Measurements from ENCODE around the gene NOB1. TPM values are rescaled to one million over a fixed set of nuclear protein-coding genes. Genes with fewer than 3 reads are reported as not detected.
"Not testable (repeated sequence)": the region's sequence is repeated elsewhere in the genome, so short reads cannot be mapped to it uniquely, and the experiment has no call there.

NOB1 gene
- total and polyA plus RNA-seq, 2 donors: 23.2 to 32.3 TPM

GRCh38 chr16:69731280-69731679 lies 23.4 kb downstream of the NOB1 start:
- H3K36me3 ChIP-seq (ENCODE audit: control insufficient read depth in 2 of 2, insufficient read depth in 2 of 2, low read length in 1 of 2); H3K9me3 ChIP-seq (ENCODE audit: control insufficient read depth in 2 of 2, insufficient read depth in 1 of 2, low read length in 1 of 2); H3K4me3 ChIP-seq (ENCODE audit: low read length in 2 of 2); H3K27me3 ChIP-seq (ENCODE audit: control insufficient read depth in 2 of 2, insufficient read depth in 1 of 2, low read length in 1 of 2); DNase-seq (ENCODE audit: low read depth in 6 of 9, low spot score in 9 of 9); H3K27ac ChIP-seq (ENCODE audit: low read depth in 1 of 2, low read length in 1 of 2): not testable (repeated sequence)
- 91% methylated on average over 5 of the region's 5 CpGs for WGBS
- peaks cover 8 to 11% of the 10 kb centered on the region in 2 donors for H3K4me1 ChIP-seq (ENCODE audit: control insufficient read depth in 2 of 2, insufficient read depth in 2 of 2, low read length in 2 of 2)

GRCh38 chr16:69729030-69729429 lies 25.7 kb downstream of the NOB1 start:
- not testable (repeated sequence) for DNase-seq (ENCODE audit: low read depth in 6 of 9, low spot score in 9 of 9); H3K36me3 ChIP-seq (ENCODE audit: control insufficient read depth in 2 of 2, insufficient read depth in 2 of 2, low read length in 1 of 2); H3K4me3 ChIP-seq (ENCODE audit: low read length in 2 of 2); H3K9me3 ChIP-seq (ENCODE audit: control insufficient read depth in 2 of 2, insufficient read depth in 1 of 2, low read length in 1 of 2); H3K27me3 ChIP-seq (ENCODE audit: control insufficient read depth in 2 of 2, insufficient read depth in 1 of 2, low read length in 1 of 2); H3K27ac ChIP-seq (ENCODE audit: low read depth in 1 of 2, low read length in 1 of 2)
- 98% methylated on average over 4 of the region's 4 CpGs for WGBS
- H3K4me1 ChIP-seq (ENCODE audit: control insufficient read depth in 2 of 2, insufficient read depth in 2 of 2, low read length in 2 of 2): peaks cover 12 to 16% of the 10 kb centered on the region in 2 donors

GRCh38 chr16:69727916-69728270 lies 26.8 kb downstream of the NOB1 start:
- H3K27ac ChIP-seq (ENCODE audit: low read depth in 1 of 2, low read length in 1 of 2): no peak overlapping the region
- no peaks in the 10 kb centered on the region for H3K27me3 ChIP-seq (ENCODE audit: control insufficient read depth in 2 of 2, insufficient read depth in 1 of 2, low read length in 1 of 2)
- WGBS: 96% methylated on average over 5 of the region's 5 CpGs
- H3K4me3 ChIP-seq (ENCODE audit: low read length in 2 of 2): no peak overlapping the region
- DNase-seq (ENCODE audit: low read depth in 6 of 9, low spot score in 9 of 9): no peak
- H3K36me3 ChIP-seq (ENCODE audit: control insufficient read depth in 2 of 2, insufficient read depth in 2 of 2, low read length in 1 of 2): no peaks in the 10 kb centered on the region
- peaks cover 12 to 16% of the 10 kb centered on the region in 2 donors for H3K4me1 ChIP-seq (ENCODE audit: control insufficient read depth in 2 of 2, insufficient read depth in 2 of 2, low read length in 2 of 2)
- peaks cover 0 to 1% of the 10 kb centered on the region in 2 donors for H3K9me3 ChIP-seq (ENCODE audit: control insufficient read depth in 2 of 2, insufficient read depth in 1 of 2, low read length in 1 of 2)

GRCh38 chr16:69726313-69727060 lies 28.2 kb downstream of the NOB1 start, which contains the start of gene NQO1:
NQO1 (minus strand) TSS chr16:69726560; CDS start chr16:69726439, 121 bp downstream.
- H3K4me1 ChIP-seq (ENCODE audit: control insufficient read depth in 2 of 2, insufficient read depth in 2 of 2, low read length in 2 of 2): peaks cover 12 to 16% of the 10 kb centered on the region in 2 donors
- peak; percentile 49 to 87 (median 69) for DNase-seq (ENCODE audit: low read depth in 6 of 9, low spot score in 9 of 9)
- peaks cover 0 to 1% of the 10 kb centered on the region in 2 donors for H3K9me3 ChIP-seq (ENCODE audit: control insufficient read depth in 2 of 2, insufficient read depth in 1 of 2, low read length in 1 of 2)
- H3K27me3 ChIP-seq (ENCODE audit: control insufficient read depth in 2 of 2, insufficient read depth in 1 of 2, low read length in 1 of 2): no peaks in the 10 kb centered on the region
- 1% methylated on average over 31 of the region's 31 CpGs for WGBS
- peak within 1 kb of the TSS; percentile 73 to 82 for H3K27ac ChIP-seq (ENCODE audit: low read depth in 1 of 2, low read length in 1 of 2)
- peak within 1 kb of the TSS; percentile 63 to 78 for H3K4me3 ChIP-seq (ENCODE audit: low read length in 2 of 2)
- no peaks in the 10 kb centered on the region for H3K36me3 ChIP-seq (ENCODE audit: control insufficient read depth in 2 of 2, insufficient read depth in 2 of 2, low read length in 1 of 2)

- Histone ChIP-seq H3K4me3 (ENCODE audit: low read length in 2 of 2) (peak overlapping the region; percentile 63 to 78), H3K27me3 (ENCODE audit: control insufficient read depth in 2 of 2, insufficient read depth in 1 of 2, low read length in 1 of 2) (no peaks in the 10 kb centered on the region), H3K4me1 (ENCODE audit: control insufficient read depth in 2 of 2, insufficient read depth in 2 of 2, low read length in 2 of 2) (peaks cover 12 to 16% of the 10 kb centered on the region in 2 donors), H3K9me3 (ENCODE audit: control insufficient read depth in 2 of 2, insufficient read depth in 1 of 2, low read length in 1 of 2) (peaks cover 0 to 1% of the 10 kb centered on the region in 2 donors), H3K36me3 (ENCODE audit: control insufficient read depth in 2 of 2, insufficient read depth in 2 of 2, low read length in 1 of 2) (no peaks in the 10 kb centered on the region), H3K27ac (ENCODE audit: low read depth in 1 of 2, low read length in 1 of 2) (peak overlapping the region in 1 of 2 donors; percentile 82)
- 76% methylated on average over 32 of the region's 32 CpGs for WGBS
- DNase-seq (ENCODE audit: low read depth in 6 of 9, low spot score in 9 of 9): peak in 1 of 9 donors; percentile 5
Observed at GRCh38 chr16:69725480-69726312, 29.0 kb downstream of the NOB1 start.

- Histone ChIP-seq H3K9me3 (ENCODE audit: control insufficient read depth in 2 of 2, insufficient read depth in 1 of 2, low read length in 1 of 2) (peaks cover 0 to 1% of the 10 kb centered on the region in 2 donors), H3K36me3 (ENCODE audit: control insufficient read depth in 2 of 2, insufficient read depth in 2 of 2, low read length in 1 of 2) (no peaks in the 10 kb centered on the region), H3K27me3 (ENCODE audit: control insufficient read depth in 2 of 2, insufficient read depth in 1 of 2, low read length in 1 of 2) (no peaks in the 10 kb centered on the region), H3K4me1 (ENCODE audit: control insufficient read depth in 2 of 2, insufficient read depth in 2 of 2, low read length in 2 of 2) (peaks cover 12 to 16% of the 10 kb centered on the region in 2 donors), H3K4me3 (ENCODE audit: low read length in 2 of 2) (no peak overlapping the region), H3K27ac (ENCODE audit: low read depth in 1 of 2, low read length in 1 of 2) (no peak overlapping the region)
- no peak for DNase-seq (ENCODE audit: low read depth in 6 of 9, low spot score in 9 of 9)
- 91% methylated on average over 6 of the region's 6 CpGs for WGBS
Observed at GRCh38 chr16:69724981-69725479, 29.7 kb downstream of the NOB1 start.

- Histone ChIP-seq H3K36me3 (ENCODE audit: control insufficient read depth in 2 of 2, insufficient read depth in 2 of 2, low read length in 1 of 2) (no peaks in the 10 kb centered on the region), H3K4me1 (ENCODE audit: control insufficient read depth in 2 of 2, insufficient read depth in 2 of 2, low read length in 2 of 2) (peaks cover 12 to 16% of the 10 kb centered on the region in 2 donors), H3K27ac (ENCODE audit: low read depth in 1 of 2, low read length in 1 of 2) (no peak overlapping the region), H3K27me3 (ENCODE audit: control insufficient read depth in 2 of 2, insufficient read depth in 1 of 2, low read length in 1 of 2) (no peaks in the 10 kb centered on the region), H3K4me3 (ENCODE audit: low read length in 2 of 2) (no peak overlapping the region), H3K9me3 (ENCODE audit: control insufficient read depth in 2 of 2, insufficient read depth in 1 of 2, low read length in 1 of 2) (peaks cover 0 to 1% of the 10 kb centered on the region in 2 donors)
- 99% methylated on average over 2 of the region's 2 CpGs for WGBS
- no peak for DNase-seq (ENCODE audit: low read depth in 6 of 9, low spot score in 9 of 9)
Observed at GRCh38 chr16:69724414-69724873, 30.3 kb downstream of the NOB1 start.

- WGBS: 97% methylated on average over 6 of the region's 6 CpGs
- no peak overlapping the region for H3K27ac ChIP-seq (ENCODE audit: low read depth in 1 of 2, low read length in 1 of 2)
- H3K27me3 ChIP-seq (ENCODE audit: control insufficient read depth in 2 of 2, insufficient read depth in 1 of 2, low read length in 1 of 2): no peaks in the 10 kb centered on the region
- H3K4me3 ChIP-seq (ENCODE audit: low read length in 2 of 2): no peak overlapping the region
- peaks cover 4 to 6% of the 10 kb centered on the region in 2 donors for H3K4me1 ChIP-seq (ENCODE audit: control insufficient read depth in 2 of 2, insufficient read depth in 2 of 2, low read length in 2 of 2)
- H3K36me3 ChIP-seq (ENCODE audit: control insufficient read depth in 2 of 2, insufficient read depth in 2 of 2, low read length in 1 of 2): no peaks in the 10 kb centered on the region
- H3K9me3 ChIP-seq (ENCODE audit: control insufficient read depth in 2 of 2, insufficient read depth in 1 of 2, low read length in 1 of 2): peaks cover 0 to 1% of the 10 kb centered on the region in 2 donors
- no peak for DNase-seq (ENCODE audit: low read depth in 6 of 9, low spot score in 9 of 9)
Observed at GRCh38 chr16:69721441-69721957, 33.2 kb downstream of the NOB1 start.
